K562 treated with DMSO at 1 percent for 48 hours (cell line): ENCODE data around the gene NOMO2. TPM values are rescaled to one million over a fixed set of nuclear protein-coding genes. Genes with fewer than 3 reads are reported as not detected.

Experiments used
- total RNA-seq: library from RNA; unstranded; fragments of 300-600 nt; gene quantifications from 2 replicates; pipeline ENCODE4 v1.2.3, GENCODE V29; 2022; ENCODE audit warnings: low replicate concordance; ENCODE audit errors: extremely low read depth

NOMO2 gene
- not detected in 2 replicates for total RNA-seq

GRCh38 chr16:18561727-18562314 is at the start of gene NOMO2:
Gene NOMO2 (minus strand): TSS chr16:18562097. CDS start chr16:18562040, 57 bp downstream.

Other genes starting within 250 kb of the NOMO2 start
- gene NPIPA8, start 225.4 kb downstream of the NOMO2 start, total RNA-seq = not detected in 2 replicates
- 1,223 and 4,685 TPM in 2 replicates for gene RPS15A, start 228.2 kb upstream of the NOMO2 start, total RNA-seq
- gene ARL6IP1, start 239.5 kb upstream of the NOMO2 start, total RNA-seq = not detected in 2 replicates